ENCODE results near the gene UBA1. TPM values are rescaled to one million over a fixed set of nuclear protein-coding genes. Genes with fewer than 3 reads are reported as not detected.
"Not testable (repeated sequence)": the region's sequence is repeated elsewhere in the genome, so short reads cannot be mapped to it uniquely, and the experiment has no call there.

UBA1 gene
- total RNA-seq, 4 donors from 2014 or later, result 145 to 182 (median 163) TPM

- Histone ChIP-seq H3K4me3 (no peak overlapping the region), H3K36me3 (no peaks in the 10 kb centered on the region), H3K4me1 (no peaks in the 10 kb centered on the region), H3K27ac (no peak overlapping the region), H3K9me3 (no peaks in the 10 kb centered on the region), H3K27me3 (no peaks in the 10 kb centered on the region)
- DNase-seq, result no peak
- WGBS, 2 donors (ENCODE audit: low coverage in 1 of 2), result 53 to 72% methylated on average over 11 to 13 of the region's 13 CpGs
- intact Hi-C loops (cut with DNase I; ENCODE audit: low total_unique reads), result no loop called here
- TF ChIP-seq CTCF (IDR thresholded peaks at IDR 0.05) (no peak), EP300 (IDR thresholded peaks at IDR 0.05; ENCODE audit: low read depth) (no peak), POLR2AphosphoS5 (IDR thresholded peaks at IDR 0.05) (no peak), POLR2A (IDR thresholded peaks at IDR 0.05) (no peak)
- in situ Hi-C loops (cut with MboI; ENCODE audit: low pct_ligation_motif_present in 1 of 4, low pct_unique_long_range_greater_than_20kb in 1 of 4, low sequenced_read_pairs in 3 of 4), result no loop called here
These were observed 54.3 kb downstream of the UBA1 start for GRCh38 chrX:47247999-47248320.

DNA sequence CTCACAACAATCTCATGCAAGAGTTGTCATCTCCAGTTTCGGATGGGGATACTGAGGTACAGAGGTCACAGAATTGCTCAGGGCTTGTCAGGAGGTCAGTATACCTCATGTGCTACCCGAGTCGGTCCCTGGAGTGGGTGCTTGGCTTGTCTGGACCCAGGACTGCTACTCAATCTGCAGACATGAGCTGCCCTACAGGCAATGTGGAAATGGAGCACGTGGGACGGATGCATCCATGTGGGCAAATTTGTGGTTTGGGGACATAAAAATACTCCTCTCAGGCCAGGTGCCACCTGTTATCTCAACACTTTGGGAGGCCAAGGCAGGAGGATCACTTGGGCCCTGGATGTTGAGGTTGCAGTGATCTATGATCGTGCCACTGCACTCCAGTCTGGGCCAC lies 54.9 kb downstream of the UBA1 start:
- in situ Hi-C loops (cut with MboI; ENCODE audit: low pct_ligation_motif_present in 1 of 4, low pct_unique_long_range_greater_than_20kb in 1 of 4, low sequenced_read_pairs in 3 of 4), result no loop called here
- Histone ChIP-seq H3K4me1 (no peaks in the 10 kb centered on the region), H3K36me3 (no peaks in the 10 kb centered on the region), H3K27me3 (no peaks in the 10 kb centered on the region), H3K4me3 (no peak overlapping the region), H3K9me3 (no peaks in the 10 kb centered on the region), H3K27ac (no peak overlapping the region)
- no peak for DNase-seq
- 88% methylated on average over 6 of the region's 6 CpGs; no CpG with 5 or more reads in 1 of the 2 donors for WGBS, 2 donors (ENCODE audit: low coverage in 1 of 2)
- TF ChIP-seq CTCF (IDR thresholded peaks at IDR 0.05) (no peak), POLR2AphosphoS5 (IDR thresholded peaks at IDR 0.05) (no peak), POLR2A (IDR thresholded peaks at IDR 0.05) (no peak), EP300 (IDR thresholded peaks at IDR 0.05; ENCODE audit: low read depth) (no peak)
- intact Hi-C loops (cut with DNase I; ENCODE audit: low total_unique reads), result no loop called here

GRCh38 chrX:47250017-47250347 lies 56.4 kb downstream of the UBA1 start:
- DNase-seq, result no peak
- TF ChIP-seq EP300 (IDR thresholded peaks at IDR 0.05; ENCODE audit: low read depth), result no peak
- TF ChIP-seq POLR2AphosphoS5 (IDR thresholded peaks at IDR 0.05), result no peak
- no peak for TF ChIP-seq CTCF (IDR thresholded peaks at IDR 0.05)
- TF ChIP-seq POLR2A (IDR thresholded peaks at IDR 0.05), result no peak
- Histone ChIP-seq H3K4me3 (no peak overlapping the region), H3K27ac (no peak overlapping the region), H3K9me3 (no peaks in the 10 kb centered on the region), H3K36me3 (no peaks in the 10 kb centered on the region), H3K27me3 (no peaks in the 10 kb centered on the region), H3K4me1 (no peaks in the 10 kb centered on the region)
- intact Hi-C loops (cut with DNase I; ENCODE audit: low total_unique reads), result no loop called here
- in situ Hi-C loops (cut with MboI; ENCODE audit: low pct_ligation_motif_present in 1 of 4, low pct_unique_long_range_greater_than_20kb in 1 of 4, low sequenced_read_pairs in 3 of 4), result no loop called here
- 90% methylated on average over 6 of the region's 6 CpGs; no CpG with 5 or more reads in 1 of the 2 donors for WGBS, 2 donors (ENCODE audit: low coverage in 1 of 2)

- DNase-seq; in situ Hi-C loops (cut with MboI; ENCODE audit: low pct_ligation_motif_present in 1 of 4, low pct_unique_long_range_greater_than_20kb in 1 of 4, low sequenced_read_pairs in 3 of 4); H3K4me1 ChIP-seq; intact Hi-C loops (cut with DNase I; ENCODE audit: low total_unique reads); H3K9me3 ChIP-seq; H3K27ac ChIP-seq; H3K27me3 ChIP-seq; H3K4me3 ChIP-seq; H3K36me3 ChIP-seq: not testable (repeated sequence)
- 80 to 92% methylated on average over 6 to 12 of the region's 12 CpGs for WGBS, 2 donors (ENCODE audit: low coverage in 1 of 2)
These were observed 64.0 kb downstream of the UBA1 start for GRCh38 chrX:47257620-47258019.

Other genes with a start within 250 kb of the UBA1 start
- gene RGN, start 115.4 kb upstream of the UBA1 start, total RNA-seq, result 1 to 10 TPM in 1 of 4 donors, under 1 TPM in 1, not detected in 2; 0.96 to 1.3 TPM
- 10 to 100 TPM; 64.3 to 91.1 (median 71.4) TPM for gene NDUFB11, start 49.1 kb upstream of the UBA1 start, total RNA-seq
- 10 to 100 TPM; 28.6 to 70.8 (median 31.5) TPM for gene RBM10, start 48.6 kb upstream of the UBA1 start, total RNA-seq
- 100 to 1,000 TPM; 105 to 181 (median 151) TPM for gene CDK16, start 24.9 kb downstream of the UBA1 start, total RNA-seq
- gene USP11, start 39.2 kb downstream of the UBA1 start, total RNA-seq, result 10 to 100 TPM in 3 of 4 donors, 1 to 10 TPM in 1; 5.0 to 45.3 (median 22.3) TPM
- gene ZNF157, start 176.7 kb downstream of the UBA1 start, total RNA-seq, result under 1 TPM in 2 of 4 donors, not detected in 2; 0.14 to 0.32 TPM